ENCODE measurements around the gene SLC6A6.

Gene SLC6A6

GRCh38 chr3:14480207-14481017, 78.0 kb downstream of the SLC6A6 start:
- TF ChIP-seq POLR2A (IDR thresholded peaks at IDR 0.05; ENCODE audit: low read depth, low read length) = no peak
- DNase-seq (ENCODE audit: insufficient read length, low spot score) (no peak), FAIRE-seq (no peak)

DNA sequence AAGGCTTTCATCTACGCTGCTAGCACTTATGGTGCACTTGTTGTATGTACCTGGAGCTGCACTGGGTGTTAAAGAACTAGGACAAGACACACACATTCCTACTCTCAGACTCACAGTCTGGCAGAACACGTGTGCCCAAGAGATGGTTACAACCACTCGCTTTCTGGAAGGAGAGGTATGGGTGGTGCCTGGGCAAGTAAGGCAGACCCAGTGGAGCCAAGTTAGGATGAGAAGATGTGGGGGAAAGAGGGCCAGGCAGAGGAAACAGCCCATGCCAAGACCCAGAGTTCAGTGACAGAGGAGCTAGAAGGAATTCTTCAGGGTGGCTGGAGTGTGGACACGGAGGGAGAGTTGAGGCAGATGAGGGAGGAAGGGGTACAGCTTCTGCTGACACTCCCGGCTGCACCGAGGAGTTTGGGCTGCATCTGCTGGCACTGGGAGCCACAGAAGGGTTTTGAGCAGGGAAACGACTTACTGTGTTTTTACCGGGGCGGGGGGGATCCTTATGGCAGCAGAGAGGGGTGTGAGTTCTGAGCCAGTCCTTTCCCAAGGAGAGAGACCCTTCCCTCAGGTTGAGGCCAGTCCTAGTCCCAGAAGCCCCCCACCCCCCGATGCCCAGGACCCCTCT, 78.7 kb downstream of the SLC6A6 start:
- no peak for FAIRE-seq
- DNase-seq (ENCODE audit: insufficient read length, low spot score) = no peak
- no peak for TF ChIP-seq POLR2A (IDR thresholded peaks at IDR 0.05; ENCODE audit: low read depth, low read length)

DNA sequence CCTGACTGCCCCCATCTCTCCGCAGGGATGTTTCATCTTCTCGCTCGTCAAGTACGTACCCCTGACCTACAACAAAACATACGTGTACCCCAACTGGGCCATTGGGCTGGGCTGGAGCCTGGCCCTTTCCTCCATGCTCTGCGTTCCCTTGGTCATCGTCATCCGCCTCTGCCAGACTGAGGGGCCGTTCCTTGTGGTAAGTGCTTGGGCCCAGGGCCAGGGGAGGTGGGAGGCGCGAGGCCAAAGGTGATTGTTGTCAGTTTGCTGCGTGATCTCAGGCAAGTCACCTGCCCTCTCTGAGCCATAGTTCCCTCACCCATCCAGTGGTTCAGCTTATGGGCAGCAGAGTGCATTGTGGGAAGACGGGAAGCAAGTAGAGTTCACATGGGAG, 79.2 kb downstream of the SLC6A6 start:
- DNase-seq (ENCODE audit: insufficient read length, low spot score) (no peak), FAIRE-seq (no peak)
- TF ChIP-seq POLR2A (IDR thresholded peaks at IDR 0.05; ENCODE audit: low read depth, low read length) = no peak

- DNase-seq (ENCODE audit: insufficient read length, low spot score) (no peak), FAIRE-seq (no peak)
- TF ChIP-seq POLR2A (IDR thresholded peaks at IDR 0.05; ENCODE audit: low read depth, low read length) = no peak
Observed at GRCh38 chr3:14482271-14482721, 79.9 kb downstream of the SLC6A6 start.

GRCh38 chr3:14483286-14483685, 80.9 kb downstream of the SLC6A6 start:
- no peak for TF ChIP-seq POLR2A (IDR thresholded peaks at IDR 0.05; ENCODE audit: low read depth, low read length)
- FAIRE-seq (no peak), DNase-seq (ENCODE audit: insufficient read length, low spot score) (no peak)

DNA sequence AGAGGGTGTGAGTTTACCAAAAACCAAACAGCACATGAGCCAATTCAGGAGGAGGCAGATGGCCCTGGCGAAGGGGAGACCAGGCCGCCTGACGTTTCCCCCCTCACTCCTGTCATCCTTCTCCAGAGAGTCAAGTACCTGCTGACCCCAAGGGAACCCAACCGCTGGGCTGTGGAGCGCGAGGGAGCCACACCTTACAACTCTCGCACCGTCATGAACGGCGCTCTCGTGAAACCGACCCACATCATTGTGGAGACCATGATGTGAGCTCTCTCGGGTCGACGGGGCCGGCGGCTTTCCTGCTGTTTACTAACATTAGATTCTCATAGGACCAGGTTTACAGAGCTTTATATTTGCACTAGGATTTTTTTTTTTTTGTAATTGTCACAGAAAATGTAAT, 82.3 kb downstream of the SLC6A6 start:
- DNase-seq (ENCODE audit: insufficient read length, low spot score) (no peak), FAIRE-seq (no peak)

DNA sequence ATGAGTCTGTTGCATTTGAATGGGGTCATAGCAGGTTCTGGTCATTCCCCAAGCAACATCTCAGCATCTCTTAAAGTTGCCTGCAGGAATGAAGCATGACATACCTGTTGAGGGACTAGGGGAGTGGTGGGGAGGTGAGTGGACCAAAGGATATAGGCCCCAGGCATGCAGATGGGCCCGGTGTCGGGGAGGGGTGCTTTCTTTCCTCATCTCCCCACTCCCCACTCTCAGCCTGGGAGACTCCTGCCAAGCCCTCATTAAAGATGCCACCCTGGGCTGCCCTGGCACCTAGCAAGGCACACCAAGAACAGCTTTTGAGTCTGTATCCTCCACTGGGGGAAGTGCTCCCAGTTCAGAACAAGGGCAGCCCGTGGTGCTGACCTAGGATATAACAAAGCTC, 83.6 kb downstream of the SLC6A6 start:
- no peak for FAIRE-seq
- TF ChIP-seq POLR2A (IDR thresholded peaks at IDR 0.05; ENCODE audit: low read depth, low read length) = no peak
- DNase-seq (ENCODE audit: insufficient read length, low spot score) = no peak

More for the DNA sequence above, 82.3 kb downstream of the SLC6A6 start:
- TF ChIP-seq POLR2A (IDR thresholded peaks at IDR 0.05; ENCODE audit: low read depth, low read length) = no peak

- no peak for TF ChIP-seq POLR2A (IDR thresholded peaks at IDR 0.05; ENCODE audit: low read depth, low read length)
- no peak for DNase-seq (ENCODE audit: insufficient read length, low spot score)
- FAIRE-seq = no peak
Observed at GRCh38 chr3:14486460-14486859, 84.1 kb downstream of the SLC6A6 start.

GRCh38 chr3:14487086-14487485, 84.7 kb downstream of the SLC6A6 start:
- DNase-seq (ENCODE audit: insufficient read length, low spot score) (no peak), FAIRE-seq (no peak)
- TF ChIP-seq POLR2A (IDR thresholded peaks at IDR 0.05; ENCODE audit: low read depth, low read length) = no peak

- DNase-seq (ENCODE audit: insufficient read length, low spot score) (no peak), FAIRE-seq (no peak)
- no peak for TF ChIP-seq POLR2A (IDR thresholded peaks at IDR 0.05; ENCODE audit: low read depth, low read length)
Observed at GRCh38 chr3:14487821-14488220, 85.4 kb downstream of the SLC6A6 start.

DNA sequence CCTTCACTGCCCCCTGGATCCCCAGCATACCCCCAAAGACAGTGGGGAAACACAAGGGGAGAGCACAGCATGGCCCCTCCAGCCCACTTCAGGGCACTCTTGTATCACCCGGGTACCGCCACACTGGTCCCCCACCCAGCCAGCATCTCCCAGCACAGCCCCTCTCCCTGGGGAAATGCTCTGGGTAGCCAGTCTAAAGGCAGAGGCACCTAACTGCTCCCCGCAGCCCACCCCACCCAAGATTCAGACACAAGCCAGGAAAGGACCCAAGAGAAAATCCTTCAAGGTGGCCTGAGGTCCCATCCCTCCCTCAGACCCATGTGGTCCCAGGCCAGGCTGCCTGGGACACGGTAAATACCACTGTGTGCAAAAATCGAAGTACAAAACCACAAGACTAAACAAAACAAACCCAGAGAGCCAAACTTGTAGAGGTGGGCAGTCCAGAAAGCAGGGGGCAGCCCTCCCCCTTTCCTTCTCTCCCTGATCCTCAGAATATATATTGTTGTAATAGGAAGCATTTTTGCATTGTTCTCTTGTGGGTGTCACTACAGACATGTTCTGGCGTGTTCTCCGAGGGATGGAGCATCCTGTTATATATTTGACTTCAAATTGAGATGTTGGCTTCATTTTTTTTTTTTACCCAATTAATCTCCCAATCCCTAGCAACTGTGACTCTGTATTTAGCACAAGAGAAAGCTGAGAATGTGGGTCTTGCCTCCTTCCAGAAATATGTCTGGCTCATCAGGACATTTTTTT, 86.1 kb downstream of the SLC6A6 start:
- TF ChIP-seq POLR2A (IDR thresholded peaks at IDR 0.05; ENCODE audit: low read depth, low read length) = no peak
- DNase-seq (ENCODE audit: insufficient read length, low spot score) (no peak), FAIRE-seq (no peak)

- TF ChIP-seq POLR2A (IDR thresholded peaks at IDR 0.05; ENCODE audit: low read depth, low read length) = no peak
- FAIRE-seq = no peak
Observed at GRCh38 chr3:14489641-14490040, 87.2 kb downstream of the SLC6A6 start.

DNA sequence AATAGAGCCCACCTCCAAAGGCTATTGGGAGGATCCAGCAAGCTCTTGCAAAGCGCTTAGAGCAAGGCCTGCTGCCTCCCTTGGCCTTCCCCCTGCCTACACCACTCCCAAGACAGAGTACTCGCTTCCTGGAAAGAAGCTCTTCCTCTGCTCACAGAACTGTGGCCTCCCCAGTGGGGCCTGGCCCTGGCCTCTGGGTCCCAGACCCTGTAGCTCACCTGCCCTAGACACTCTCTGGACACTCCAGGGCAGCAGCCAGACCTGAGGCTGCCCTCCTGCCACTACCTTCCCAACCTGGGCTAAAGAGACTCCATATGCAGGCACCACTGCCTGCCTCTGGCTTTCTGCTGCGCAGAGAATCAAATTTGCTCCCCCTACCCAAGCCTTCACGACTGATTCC, 87.8 kb downstream of the SLC6A6 start:
- FAIRE-seq (no peak), DNase-seq (ENCODE audit: insufficient read length, low spot score) (no peak)
- TF ChIP-seq POLR2A (IDR thresholded peaks at IDR 0.05; ENCODE audit: low read depth, low read length) = no peak

More at GRCh38 chr3:14489641-14490040, 87.2 kb downstream of the SLC6A6 start:
- no peak for DNase-seq (ENCODE audit: insufficient read length, low spot score)

GRCh38 chr3:14490831-14491230, 88.4 kb downstream of the SLC6A6 start:
- no peak for FAIRE-seq
- no peak for TF ChIP-seq POLR2A (IDR thresholded peaks at IDR 0.05; ENCODE audit: low read depth, low read length)
- DNase-seq (ENCODE audit: insufficient read length, low spot score) = no peak
